GM23338 (cell line): ENCODE measurements around the gene EXOSC7. TPM values are rescaled to one million over a fixed set of nuclear protein-coding genes. Genes with fewer than 3 reads are reported as not detected.

Experiments used
- ATAC-seq: fragments of 200-7000 bp; cut with Tn5 transposase; 3 replicates; pipeline ENCODE4 v1.9.1; 2020
- DNase-seq: peaks from one replicate; pipeline ENCODE4 v3.0.0-alpha.2; 2015; ENCODE audit warnings: low spot score
- H2AFZ ChIP-seq: fragments of 200-600 bp; sonication (generic); 2 replicates; pipeline ENCODE4 v1.8.0; 2016; ENCODE audit warnings: antibody characterized with exemption, mild to moderate bottlenecking, moderate library complexity
- H3F3A ChIP-seq: fragments of 200-600 bp; sonication (generic); replicated peaks from 2 replicates; pipeline ENCODE4 v1.8.0; 2017; ENCODE audit warnings: antibody characterized with exemption, mixed run types, low read depth
- H3K27ac ChIP-seq: fragments of 200-600 bp; sonication (generic); 2 replicates; pipeline ENCODE4 v1.6.1; 2016; ENCODE audit warnings: low read depth
- H3K27me3 ChIP-seq: fragments of 200-600 bp; sonication (generic); 2 replicates; pipeline ENCODE4 v1.8.0; 2016; ENCODE audit warnings: mild to moderate bottlenecking, mixed run types, moderate library complexity; ENCODE audit not compliant: insufficient read depth
- H3K36me3 ChIP-seq: fragments of 200-600 bp; sonication (generic); 2 replicates; pipeline ENCODE4 v1.8.0; 2016; ENCODE audit warnings: mild to moderate bottlenecking; ENCODE audit not compliant: insufficient read depth
- H3K4me1 ChIP-seq: fragments of 200-600 bp; sonication (generic); 2 replicates; pipeline ENCODE4 v1.8.0; 2016; ENCODE audit warnings: mild to moderate bottlenecking, moderate library complexity; ENCODE audit not compliant: insufficient read depth
- H3K4me2 ChIP-seq: fragments of 200-600 bp; sonication (generic); 2 replicates; pipeline ENCODE4 v1.7.1; 2017; ENCODE audit warnings: mixed run types
- H3K4me3 ChIP-seq: fragments of 200-600 bp; sonication (generic); 2 replicates; pipeline ENCODE4 v1.6.1; 2016; ENCODE audit warnings: mixed run types
- H3K79me2 ChIP-seq: fragments of 200-600 bp; sonication (generic); replicated peaks from 2 replicates; pipeline ENCODE4 v1.8.0; 2017; ENCODE audit warnings: mild to moderate bottlenecking; ENCODE audit not compliant: insufficient read depth
- H3K9me2 ChIP-seq: fragments of 200-600 bp; sonication (generic); 2 replicates; pipeline ENCODE4 v1.8.0; 2017; ENCODE audit not compliant: insufficient read depth
- H4K20me1 ChIP-seq: fragments of 200-600 bp; sonication (generic); replicated peaks from 2 replicates; pipeline ENCODE4 v1.8.0; 2017; ENCODE audit warnings: mild to moderate bottlenecking; ENCODE audit not compliant: insufficient read depth
- H3K27ac Mint-ChIP-seq: 2 replicates; pipeline ENCODE4 v1.8.0; 2020; ENCODE audit warnings: inconsistent platforms, mild to moderate bottlenecking, moderate library complexity, mixed read lengths
- H3K27me3 Mint-ChIP-seq: 3 replicates; pipeline ENCODE4 v1.8.0; 2022; ENCODE audit warnings: low read depth, mild to moderate bottlenecking, moderate library complexity, mixed read lengths, inconsistent platforms; ENCODE audit not compliant: insufficient read depth, poor library complexity
- H3K36me3 Mint-ChIP-seq: 3 replicates; pipeline ENCODE4 v1.8.0; 2021; ENCODE audit warnings: low read depth, mild to moderate bottlenecking, inconsistent platforms, moderate library complexity, mixed read lengths
- H3K4me1 Mint-ChIP-seq: 3 replicates; pipeline ENCODE4 v1.8.0; 2020; ENCODE audit warnings: mild to moderate bottlenecking, inconsistent platforms, mixed read lengths
- H3K4me3 Mint-ChIP-seq: 3 replicates; pipeline ENCODE4 v1.8.0; 2021; ENCODE audit warnings: moderate library complexity, mild to moderate bottlenecking, inconsistent platforms, mixed read lengths
- H3K9me3 Mint-ChIP-seq: 3 replicates; pipeline ENCODE4 v1.8.0; 2020; ENCODE audit warnings: moderate library complexity, mild to moderate bottlenecking, inconsistent platforms, mixed read lengths
- EZH2phosphoT487 ChIP-seq: fragments of 200-600 bp; sonication (generic); IDR thresholded peaks from one replicate; pipeline ENCODE4 v1.8.1; 2018; ENCODE audit warnings: antibody characterized with exemption; ENCODE audit not compliant: unreplicated experiment
- JUNB ChIP-seq: IDR thresholded peaks from one replicate; pipeline ENCODE4 v1.6.1; 2016; ENCODE audit warnings: antibody characterized with exemption; ENCODE audit not compliant: unreplicated experiment
- NANOG ChIP-seq: IDR thresholded peaks from 2 replicates; pipeline ENCODE4 v1.6.1; 2016; ENCODE audit warnings: antibody characterized with exemption, borderline replicate concordance
- ZNF331 ChIP-seq: fragments of 250-450 bp; sonication (Bioruptor Pico); IDR thresholded peaks from 2 replicates; pipeline ENCODE4 v1.5.0; 2020; ENCODE audit warnings: low read depth, mild to moderate bottlenecking, moderate library complexity
- polyA plus RNA-seq: library from polyadenylated mRNA; unstranded; fragments of >200 nt; fragmentation: Nextera tagmentation; extraction: Ambion mirVana; gene quantifications from 2 replicates; pipeline ENCODE4 v1.2.1, GENCODE V29; 2016
- total RNA-seq: library from RNA; depleted of rRNA; stranded (reverse); fragments of >200 nt; shearing (Covaris generic); gene quantifications from 2 replicates; pipeline ENCODE4 v1.2.3, GENCODE V29; 2014
- TF ChIP-seq, protein P1 (sequence below): IDR thresholded peaks from one replicate; pipeline ENCODE4 v1.6.1; 2018; ENCODE audit warnings: antibody characterized with exemption; ENCODE audit not compliant: unreplicated experiment
- TF ChIP-seq, protein P2 (sequence below): IDR thresholded peaks from 2 replicates; pipeline ENCODE4 v1.6.1; 2016; ENCODE audit warnings: antibody characterized with exemption
- TF ChIP-seq, protein P3 (sequence below), 2 experiments: fragments of 200-600 bp in 1 of 2; sonication (generic) in 1 of 2; conservative IDR thresholded peaks; 2 replicates each; pipeline versions ENCODE4 v1.5.1 to v1.6.1; 2016 to 2017; ENCODE audit warnings: antibody characterized with exemption in 2 of 2, low read depth in 2 of 2, mild to moderate bottlenecking in 2 of 2, moderate library complexity in 1 of 2

Gene EXOSC7
- total and polyA plus RNA-seq, 2 experiments from 2014 or later = 84.8 to 120 TPM

DNA sequence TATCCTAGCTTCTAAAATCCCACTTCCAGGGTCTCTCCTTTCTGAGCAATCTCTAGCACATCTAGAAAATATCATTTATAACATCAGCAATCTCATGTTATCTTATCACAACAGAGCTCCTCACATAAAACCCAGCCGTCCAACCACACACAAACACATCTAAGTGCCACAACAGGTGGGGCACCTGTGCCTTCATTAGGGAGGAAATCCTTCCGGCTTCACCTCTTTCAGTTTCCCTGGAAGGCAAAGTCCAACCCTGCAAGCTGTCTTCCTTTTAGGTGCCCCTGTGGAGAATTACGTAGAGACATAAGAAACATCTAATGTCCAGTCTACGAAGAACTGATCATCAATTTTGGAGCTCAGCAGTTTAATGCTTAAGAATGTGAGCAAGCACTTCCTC lies 1.6 kb upstream of the EXOSC7 start (continued):
- TF ChIP-seq, protein P1, sequence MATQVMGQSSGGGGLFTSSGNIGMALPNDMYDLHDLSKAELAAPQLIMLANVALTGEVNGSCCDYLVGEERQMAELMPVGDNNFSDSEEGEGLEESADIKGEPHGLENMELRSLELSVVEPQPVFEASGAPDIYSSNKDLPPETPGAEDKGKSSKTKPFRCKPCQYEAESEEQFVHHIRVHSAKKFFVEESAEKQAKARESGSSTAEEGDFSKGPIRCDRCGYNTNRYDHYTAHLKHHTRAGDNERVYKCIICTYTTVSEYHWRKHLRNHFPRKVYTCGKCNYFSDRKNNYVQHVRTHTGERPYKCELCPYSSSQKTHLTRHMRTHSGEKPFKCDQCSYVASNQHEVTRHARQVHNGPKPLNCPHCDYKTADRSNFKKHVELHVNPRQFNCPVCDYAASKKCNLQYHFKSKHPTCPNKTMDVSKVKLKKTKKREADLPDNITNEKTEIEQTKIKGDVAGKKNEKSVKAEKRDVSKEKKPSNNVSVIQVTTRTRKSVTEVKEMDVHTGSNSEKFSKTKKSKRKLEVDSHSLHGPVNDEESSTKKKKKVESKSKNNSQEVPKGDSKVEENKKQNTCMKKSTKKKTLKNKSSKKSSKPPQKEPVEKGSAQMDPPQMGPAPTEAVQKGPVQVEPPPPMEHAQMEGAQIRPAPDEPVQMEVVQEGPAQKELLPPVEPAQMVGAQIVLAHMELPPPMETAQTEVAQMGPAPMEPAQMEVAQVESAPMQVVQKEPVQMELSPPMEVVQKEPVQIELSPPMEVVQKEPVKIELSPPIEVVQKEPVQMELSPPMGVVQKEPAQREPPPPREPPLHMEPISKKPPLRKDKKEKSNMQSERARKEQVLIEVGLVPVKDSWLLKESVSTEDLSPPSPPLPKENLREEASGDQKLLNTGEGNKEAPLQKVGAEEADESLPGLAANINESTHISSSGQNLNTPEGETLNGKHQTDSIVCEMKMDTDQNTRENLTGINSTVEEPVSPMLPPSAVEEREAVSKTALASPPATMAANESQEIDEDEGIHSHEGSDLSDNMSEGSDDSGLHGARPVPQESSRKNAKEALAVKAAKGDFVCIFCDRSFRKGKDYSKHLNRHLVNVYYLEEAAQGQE = no peak

DNA sequence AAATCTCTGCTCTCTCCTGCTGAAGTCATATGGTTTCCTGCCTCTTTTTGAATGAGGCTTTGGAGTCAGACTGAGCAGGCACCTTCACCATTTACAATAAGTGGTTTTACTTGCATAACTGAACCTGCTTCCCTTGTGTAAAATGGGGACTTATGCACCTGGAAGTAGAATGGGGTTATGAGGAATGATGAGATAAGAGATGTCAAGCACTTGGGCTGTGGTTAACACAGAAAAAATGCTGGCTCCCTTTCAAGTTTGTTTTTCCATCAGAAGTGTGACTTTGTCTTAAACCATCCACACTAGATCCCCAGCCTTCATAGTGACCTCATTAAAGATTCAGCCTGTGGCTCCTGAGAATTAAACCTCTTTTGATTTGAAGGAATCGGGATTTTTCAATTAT lies 5.2 kb downstream of the EXOSC7 start:
- Histone ChIP-seq H4K20me1 (peaks cover 62% of the 10 kb centered on the region), H3F3A (no peaks in the 10 kb centered on the region), H3K27ac (no peak overlapping the region), H2AFZ (no peak overlapping the region), H3K4me2 (no peak overlapping the region), H3K9me2 (no peaks in the 10 kb centered on the region), H3K79me2 (peaks cover 97% of the 10 kb centered on the region), H3K4me1 (peaks cover 9% of the 10 kb centered on the region), H3K36me3 (no peaks in the 10 kb centered on the region; the same call in 1 of the 2 replicates), H3K4me3 (no peak overlapping the region), H3K27me3 (no peaks in the 10 kb centered on the region)
- no peak for ATAC-seq
- Mint-ChIP-seq H3K36me3 (peaks cover 30% of the 10 kb centered on the region), H3K4me3 (no peak overlapping the region), H3K4me1 (peaks cover 17% of the 10 kb centered on the region), H3K27ac (no peak overlapping the region), H3K27me3 (peaks cover 8% of the 10 kb centered on the region), H3K9me3 (peaks cover 13% of the 10 kb centered on the region)
- TF ChIP-seq, protein P2, sequence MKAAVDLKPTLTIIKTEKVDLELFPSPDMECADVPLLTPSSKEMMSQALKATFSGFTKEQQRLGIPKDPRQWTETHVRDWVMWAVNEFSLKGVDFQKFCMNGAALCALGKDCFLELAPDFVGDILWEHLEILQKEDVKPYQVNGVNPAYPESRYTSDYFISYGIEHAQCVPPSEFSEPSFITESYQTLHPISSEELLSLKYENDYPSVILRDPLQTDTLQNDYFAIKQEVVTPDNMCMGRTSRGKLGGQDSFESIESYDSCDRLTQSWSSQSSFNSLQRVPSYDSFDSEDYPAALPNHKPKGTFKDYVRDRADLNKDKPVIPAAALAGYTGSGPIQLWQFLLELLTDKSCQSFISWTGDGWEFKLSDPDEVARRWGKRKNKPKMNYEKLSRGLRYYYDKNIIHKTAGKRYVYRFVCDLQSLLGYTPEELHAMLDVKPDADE = no peak
- TF ChIP-seq, protein P3, sequence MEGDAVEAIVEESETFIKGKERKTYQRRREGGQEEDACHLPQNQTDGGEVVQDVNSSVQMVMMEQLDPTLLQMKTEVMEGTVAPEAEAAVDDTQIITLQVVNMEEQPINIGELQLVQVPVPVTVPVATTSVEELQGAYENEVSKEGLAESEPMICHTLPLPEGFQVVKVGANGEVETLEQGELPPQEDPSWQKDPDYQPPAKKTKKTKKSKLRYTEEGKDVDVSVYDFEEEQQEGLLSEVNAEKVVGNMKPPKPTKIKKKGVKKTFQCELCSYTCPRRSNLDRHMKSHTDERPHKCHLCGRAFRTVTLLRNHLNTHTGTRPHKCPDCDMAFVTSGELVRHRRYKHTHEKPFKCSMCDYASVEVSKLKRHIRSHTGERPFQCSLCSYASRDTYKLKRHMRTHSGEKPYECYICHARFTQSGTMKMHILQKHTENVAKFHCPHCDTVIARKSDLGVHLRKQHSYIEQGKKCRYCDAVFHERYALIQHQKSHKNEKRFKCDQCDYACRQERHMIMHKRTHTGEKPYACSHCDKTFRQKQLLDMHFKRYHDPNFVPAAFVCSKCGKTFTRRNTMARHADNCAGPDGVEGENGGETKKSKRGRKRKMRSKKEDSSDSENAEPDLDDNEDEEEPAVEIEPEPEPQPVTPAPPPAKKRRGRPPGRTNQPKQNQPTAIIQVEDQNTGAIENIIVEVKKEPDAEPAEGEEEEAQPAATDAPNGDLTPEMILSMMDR (conservative IDR thresholded peaks at IDR 0.05; ENCODE audit: low read depth in 2 of 2) = no peak
- no peak for TF ChIP-seq EZH2phosphoT487
- TF ChIP-seq JUNB = no peak
- no peak for TF ChIP-seq ZNF331 (CRISPR knock-in tag)
- TF ChIP-seq NANOG = no peak
- no peak for DNase-seq

DNA sequence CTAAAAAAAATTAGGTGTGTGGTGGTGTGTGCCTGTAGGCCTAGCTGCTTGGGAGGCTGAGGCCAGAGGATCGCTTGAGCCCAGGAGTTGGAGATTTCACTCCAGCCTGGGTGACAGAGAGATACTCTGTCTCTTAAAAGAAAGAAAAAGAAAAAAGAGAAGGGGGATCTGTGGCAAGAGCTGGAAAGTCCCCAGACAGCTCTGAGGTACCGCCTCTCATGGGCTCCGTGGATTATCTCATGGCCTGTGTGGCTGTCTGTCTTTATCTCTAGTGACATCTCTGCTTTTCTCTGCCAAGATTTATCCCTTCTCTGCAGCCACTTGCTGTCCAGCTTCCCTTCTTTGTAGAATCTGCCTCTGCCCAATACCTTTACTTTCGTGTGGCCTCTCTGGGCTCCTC lies 5.7 kb downstream of the EXOSC7 start:
- H3K79me2 ChIP-seq = peaks cover 95% of the 10 kb centered on the region
- no peak overlapping the region for H3K4me3 Mint-ChIP-seq
- H3K36me3 ChIP-seq = no peaks in the 10 kb centered on the region; the same call in 1 of the 2 replicates
- peaks cover 18% of the 10 kb centered on the region for H3K9me3 Mint-ChIP-seq
- H3K9me2 ChIP-seq = no peaks in the 10 kb centered on the region
- no peaks in the 10 kb centered on the region for H3K27me3 ChIP-seq
- no peak for ATAC-seq
- peaks cover 62% of the 10 kb centered on the region for H4K20me1 ChIP-seq
- peaks cover 34% of the 10 kb centered on the region for H3K36me3 Mint-ChIP-seq
- H3K4me1 Mint-ChIP-seq = peaks cover 17% of the 10 kb centered on the region
- no peak for TF ChIP-seq EZH2phosphoT487
- no peak overlapping the region for H3K4me2 ChIP-seq
- H3K27ac Mint-ChIP-seq = no peak overlapping the region
- H3K4me1 ChIP-seq = peaks cover 9% of the 10 kb centered on the region
- no peak for DNase-seq
- no peak overlapping the region for H2AFZ ChIP-seq
- H3K27me3 Mint-ChIP-seq = peaks cover 5% of the 10 kb centered on the region
- H3F3A ChIP-seq = no peaks in the 10 kb centered on the region
- H3K27ac ChIP-seq = no peak overlapping the region
- no peak overlapping the region for H3K4me3 ChIP-seq
